Chondrocyte (in vitro differentiated cells): ENCODE data around the gene OR8G5. TPM values are rescaled to one million over a fixed set of nuclear protein-coding genes. Genes with fewer than 3 reads are reported as not detected.

ENCODE experiments used
- DNase-seq: peaks from one replicate; pipeline ENCODE4 v3.0.0; 2021; ENCODE audit warnings: mixed read lengths, low spot score
- H3K27ac Mint-ChIP-seq: one replicate; pipeline ENCODE4 v1.8.0; 2021; ENCODE audit warnings: mild to moderate bottlenecking, moderate library complexity, mixed read lengths; ENCODE audit not compliant: unreplicated experiment
- H3K27me3 Mint-ChIP-seq: 2 replicates; pipeline ENCODE4 v1.8.0; 2021; ENCODE audit warnings: low read depth, mixed read lengths
- H3K36me3 Mint-ChIP-seq: 2 replicates; pipeline ENCODE4 v1.8.0; 2021; ENCODE audit warnings: low read depth, mixed read lengths
- H3K4me1 Mint-ChIP-seq: 2 replicates; pipeline ENCODE4 v1.8.0; 2021; ENCODE audit warnings: low read depth, mild to moderate bottlenecking, mixed read lengths
- H3K4me3 Mint-ChIP-seq: one replicate; pipeline ENCODE4 v1.8.0; 2021; ENCODE audit warnings: mild to moderate bottlenecking, moderate library complexity, mixed read lengths; ENCODE audit not compliant: unreplicated experiment
- H3K9me3 Mint-ChIP-seq: 2 replicates; pipeline ENCODE4 v1.8.0; 2021; ENCODE audit warnings: low read depth, mixed read lengths
- total RNA-seq: library from RNA; stranded (reverse); gene quantifications from 3 replicates; pipeline ENCODE4 v1.2.1, GENCODE V29; 2021
- TF ChIP-seq, protein P1 (sequence below): fragments of 200-600 bp; sonication (generic); IDR thresholded peaks from 2 replicates; pipeline ENCODE4 v1.5.0; 2021; ENCODE audit warnings: antibody characterized with exemption, mild to moderate bottlenecking, moderate library complexity

The OR8G5 gene
- total RNA-seq, 1 donor from 2014 or later = 0.20 TPM

DNA sequence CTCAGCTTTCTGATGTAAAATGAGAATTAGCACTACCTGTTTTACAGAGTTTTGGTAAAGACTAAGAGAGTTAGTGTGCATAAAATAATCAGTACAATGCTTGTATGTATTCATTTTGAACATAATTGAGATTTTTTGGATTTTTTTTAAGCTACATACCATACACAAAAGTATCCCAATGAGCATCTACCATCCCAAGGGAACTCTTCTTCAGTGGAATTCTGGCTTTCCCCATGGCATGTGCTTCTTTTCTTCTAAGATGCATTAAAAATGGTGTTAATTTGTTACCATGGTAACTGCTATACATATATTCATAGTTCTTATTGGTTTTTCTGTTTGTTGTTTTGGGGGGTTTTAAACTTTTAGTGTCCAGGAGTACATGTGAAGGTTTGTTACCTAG is 39.8 kb downstream of the OR8G5 start:
- H3K9me3 Mint-ChIP-seq = peaks cover 5% of the 10 kb centered on the region
- TF ChIP-seq, protein P1, sequence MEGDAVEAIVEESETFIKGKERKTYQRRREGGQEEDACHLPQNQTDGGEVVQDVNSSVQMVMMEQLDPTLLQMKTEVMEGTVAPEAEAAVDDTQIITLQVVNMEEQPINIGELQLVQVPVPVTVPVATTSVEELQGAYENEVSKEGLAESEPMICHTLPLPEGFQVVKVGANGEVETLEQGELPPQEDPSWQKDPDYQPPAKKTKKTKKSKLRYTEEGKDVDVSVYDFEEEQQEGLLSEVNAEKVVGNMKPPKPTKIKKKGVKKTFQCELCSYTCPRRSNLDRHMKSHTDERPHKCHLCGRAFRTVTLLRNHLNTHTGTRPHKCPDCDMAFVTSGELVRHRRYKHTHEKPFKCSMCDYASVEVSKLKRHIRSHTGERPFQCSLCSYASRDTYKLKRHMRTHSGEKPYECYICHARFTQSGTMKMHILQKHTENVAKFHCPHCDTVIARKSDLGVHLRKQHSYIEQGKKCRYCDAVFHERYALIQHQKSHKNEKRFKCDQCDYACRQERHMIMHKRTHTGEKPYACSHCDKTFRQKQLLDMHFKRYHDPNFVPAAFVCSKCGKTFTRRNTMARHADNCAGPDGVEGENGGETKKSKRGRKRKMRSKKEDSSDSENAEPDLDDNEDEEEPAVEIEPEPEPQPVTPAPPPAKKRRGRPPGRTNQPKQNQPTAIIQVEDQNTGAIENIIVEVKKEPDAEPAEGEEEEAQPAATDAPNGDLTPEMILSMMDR = no peak
- no peaks in the 10 kb centered on the region for H3K4me1 Mint-ChIP-seq
- no peak overlapping the region for H3K4me3 Mint-ChIP-seq
- H3K36me3 Mint-ChIP-seq = no peaks in the 10 kb centered on the region
- no peak for DNase-seq
- H3K27me3 Mint-ChIP-seq = no peaks in the 10 kb centered on the region
- H3K27ac Mint-ChIP-seq = no peak overlapping the region

DNA sequence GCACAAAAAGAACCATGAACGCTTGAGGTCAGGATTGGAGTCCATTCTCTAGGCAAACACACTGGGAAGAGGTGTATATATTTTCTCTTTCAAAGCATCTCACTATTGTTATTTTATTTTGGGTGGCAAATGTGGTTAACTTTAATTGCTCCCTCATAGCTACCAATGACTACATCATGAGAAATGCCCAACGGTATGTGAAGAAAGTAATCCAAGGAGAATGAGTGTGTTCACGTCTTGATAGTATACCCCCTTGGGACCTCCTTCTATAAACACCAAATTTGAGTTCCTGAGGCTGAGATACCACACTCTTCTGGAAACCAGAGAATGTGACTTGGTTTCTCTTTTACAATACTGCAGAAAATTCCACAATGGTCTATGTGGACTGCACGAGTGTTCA is 41.7 kb downstream of the OR8G5 start:
- no peaks in the 10 kb centered on the region for H3K27me3 Mint-ChIP-seq
- TF ChIP-seq, protein P1 = no peak
- H3K4me3 Mint-ChIP-seq = no peak overlapping the region
- H3K4me1 Mint-ChIP-seq = no peaks in the 10 kb centered on the region
- DNase-seq = no peak
- H3K27ac Mint-ChIP-seq = no peak overlapping the region
- H3K36me3 Mint-ChIP-seq = no peaks in the 10 kb centered on the region
- H3K9me3 Mint-ChIP-seq = no peaks in the 10 kb centered on the region

DNA sequence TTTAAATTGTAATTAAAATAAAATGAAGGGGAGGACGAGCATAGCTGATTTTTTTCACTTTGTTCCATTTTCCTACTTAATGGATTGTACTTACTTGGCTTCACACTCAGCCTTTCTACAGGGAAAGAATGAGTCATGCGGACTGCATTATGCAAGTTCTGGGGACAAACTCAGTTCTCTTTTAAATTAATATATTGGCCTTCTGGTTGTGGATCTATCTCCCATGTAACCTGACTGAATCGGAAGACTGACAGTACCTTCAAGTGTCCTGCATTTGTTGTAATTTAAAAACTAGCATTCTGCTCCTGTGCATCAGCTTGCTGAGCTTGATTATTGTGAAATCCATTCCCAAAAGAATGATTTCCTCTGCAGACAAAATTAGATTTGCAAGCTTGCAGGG is 45.4 kb downstream of the OR8G5 start:
- no peak overlapping the region for H3K4me3 Mint-ChIP-seq
- H3K27me3 Mint-ChIP-seq = peaks cover 5% of the 10 kb centered on the region
- no peak for DNase-seq
- no peak overlapping the region for H3K27ac Mint-ChIP-seq
- H3K4me1 Mint-ChIP-seq = no peaks in the 10 kb centered on the region
- H3K9me3 Mint-ChIP-seq = no peaks in the 10 kb centered on the region
- no peaks in the 10 kb centered on the region for H3K36me3 Mint-ChIP-seq
- TF ChIP-seq, protein P1 = no peak

DNA sequence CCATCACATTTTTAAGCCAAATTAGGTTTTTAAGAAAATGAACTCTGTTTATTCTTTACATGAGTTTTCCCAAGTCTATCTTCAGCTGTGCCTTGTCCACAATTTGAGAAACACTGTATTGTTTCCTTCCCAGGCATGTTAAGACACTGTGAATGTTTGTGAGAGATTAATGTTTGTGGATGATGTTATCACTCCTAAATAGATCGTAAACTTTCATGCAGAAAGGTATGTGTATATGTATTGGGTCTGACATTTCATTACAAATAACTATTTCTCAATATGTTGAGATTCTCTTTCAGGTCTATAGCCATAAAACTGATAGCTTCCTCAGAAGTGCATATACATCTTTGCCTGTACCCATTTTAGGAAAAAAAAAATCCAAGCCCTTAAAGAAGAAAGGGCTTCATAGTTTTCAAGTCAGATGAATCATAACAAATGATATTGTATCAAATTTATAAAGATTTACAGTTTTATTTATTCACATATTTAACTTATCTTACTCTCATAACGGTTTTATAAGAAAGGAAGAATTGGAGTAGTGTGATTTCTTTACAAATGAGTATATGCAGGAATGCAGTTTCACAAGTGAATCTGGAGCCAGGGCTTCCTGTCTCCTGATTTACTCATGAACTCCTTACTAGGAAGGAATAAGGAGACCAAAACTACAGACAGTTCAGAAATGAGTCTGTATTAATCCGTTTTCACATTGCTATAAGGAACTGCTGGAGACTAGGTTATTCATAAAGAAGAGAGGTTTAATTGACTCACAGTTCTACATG is 46.4 kb downstream of the OR8G5 start:
- Mint-ChIP-seq H3K27ac (no peak overlapping the region), H3K4me1 (no peaks in the 10 kb centered on the region), H3K36me3 (no peaks in the 10 kb centered on the region), H3K27me3 (peaks cover 8% of the 10 kb centered on the region), H3K9me3 (no peaks in the 10 kb centered on the region), H3K4me3 (no peak overlapping the region)
- TF ChIP-seq, protein P1 = no peak
- DNase-seq = no peak

DNA sequence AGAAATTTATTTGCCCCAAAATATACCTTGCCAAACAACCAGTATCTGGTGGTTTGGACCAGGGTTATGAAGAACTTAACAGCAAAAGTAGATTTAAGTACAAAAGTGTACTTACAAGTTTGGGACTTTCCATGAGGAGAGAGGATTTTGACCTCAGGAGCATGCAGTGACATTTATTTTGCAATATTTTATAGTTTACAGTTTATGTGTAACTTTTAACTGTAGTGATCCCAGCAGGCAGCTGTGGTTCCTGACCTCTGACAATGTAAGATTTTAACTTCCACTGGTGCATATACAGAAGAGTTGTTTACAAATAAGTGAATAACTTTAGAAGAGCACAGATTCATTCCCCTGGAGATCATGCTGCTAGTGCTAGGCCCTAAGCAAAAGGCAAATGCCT is 50.9 kb downstream of the OR8G5 start:
- Mint-ChIP-seq H3K36me3 (no peaks in the 10 kb centered on the region), H3K4me1 (no peaks in the 10 kb centered on the region), H3K4me3 (no peak overlapping the region), H3K9me3 (no peaks in the 10 kb centered on the region), H3K27me3 (peaks cover 22% of the 10 kb centered on the region), H3K27ac (no peak overlapping the region)
- no peak for DNase-seq
- TF ChIP-seq, protein P1 = no peak
